GM21447 (cell line): Measurements from ENCODE around the gene RBM24.
"Not testable (repeated sequence)": the region's sequence is repeated elsewhere in the genome, so short reads cannot be mapped to it uniquely, and the experiment has no call there.

Source experiments
- ATAC-seq: cut with Tn5 transposase; IDR thresholded peaks from one replicate; pipeline ENCODE4 v1.9.1; 2021; ENCODE audit not compliant: unreplicated experiment

The RBM24 gene

DNA sequence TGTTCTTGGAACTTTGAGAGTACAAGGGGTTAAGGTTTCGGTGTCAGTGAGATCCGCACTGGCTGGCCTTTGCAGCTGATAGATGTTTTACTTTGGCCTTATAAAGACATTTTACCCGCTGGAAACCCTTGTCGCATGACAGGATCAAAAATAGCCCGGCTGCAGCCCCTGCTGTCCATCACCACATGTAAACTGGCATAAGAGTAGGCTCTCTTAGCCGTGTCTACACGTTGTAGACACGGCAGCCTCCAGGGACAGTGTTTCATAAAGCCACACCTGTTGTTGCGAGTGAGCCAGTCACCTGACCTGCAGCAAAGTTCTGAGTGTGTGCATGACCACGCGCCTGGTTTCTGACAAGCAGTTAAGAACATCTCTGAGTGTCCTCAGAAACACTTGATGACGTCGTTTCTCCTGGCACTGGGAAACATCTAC lies 8.5 kb downstream of the RBM24 start:
- ATAC-seq, result no peak

DNA sequence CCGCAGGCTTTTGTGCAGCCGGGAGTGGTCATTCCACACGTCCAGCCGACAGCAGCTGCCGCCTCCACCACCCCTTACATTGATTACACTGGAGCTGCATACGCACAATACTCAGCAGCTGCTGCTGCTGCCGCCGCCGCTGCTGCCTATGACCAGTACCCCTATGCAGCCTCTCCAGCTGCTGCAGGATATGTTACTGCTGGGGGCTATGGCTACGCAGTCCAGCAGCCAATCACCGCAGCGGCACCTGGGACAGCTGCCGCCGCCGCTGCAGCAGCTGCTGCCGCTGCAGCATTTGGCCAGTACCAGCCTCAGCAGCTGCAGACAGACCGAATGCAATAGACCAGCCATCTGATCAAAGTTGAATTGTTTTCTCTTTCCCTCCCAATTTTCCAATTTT lies 10.6 kb downstream of the RBM24 start:
- no peak for ATAC-seq

DNA sequence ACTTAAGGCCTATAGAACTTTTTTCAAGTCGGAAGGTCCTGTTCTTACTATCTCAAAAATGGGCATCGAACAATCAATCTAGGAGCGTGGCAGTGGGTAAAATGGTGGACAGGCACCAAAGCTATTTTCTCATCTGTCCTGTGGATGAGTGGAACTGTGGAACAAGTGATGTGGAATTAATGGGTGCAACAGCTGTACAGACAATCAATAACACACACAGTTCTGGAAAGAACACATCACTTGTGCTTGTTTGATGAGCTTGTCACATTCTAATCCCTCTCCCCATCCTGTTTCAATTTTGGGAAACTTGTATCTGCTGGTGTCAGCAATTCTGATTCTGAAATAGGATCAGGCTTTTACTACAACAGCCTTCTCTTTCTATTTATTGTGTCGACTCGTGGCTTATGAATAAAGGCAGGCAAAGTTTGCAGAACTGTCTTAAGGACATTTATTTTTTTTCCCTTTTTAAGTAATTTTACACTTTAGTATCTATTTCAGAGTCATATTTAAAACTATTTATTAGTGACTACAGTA lies 11.5 kb downstream of the RBM24 start:
- no peak for ATAC-seq

DNA sequence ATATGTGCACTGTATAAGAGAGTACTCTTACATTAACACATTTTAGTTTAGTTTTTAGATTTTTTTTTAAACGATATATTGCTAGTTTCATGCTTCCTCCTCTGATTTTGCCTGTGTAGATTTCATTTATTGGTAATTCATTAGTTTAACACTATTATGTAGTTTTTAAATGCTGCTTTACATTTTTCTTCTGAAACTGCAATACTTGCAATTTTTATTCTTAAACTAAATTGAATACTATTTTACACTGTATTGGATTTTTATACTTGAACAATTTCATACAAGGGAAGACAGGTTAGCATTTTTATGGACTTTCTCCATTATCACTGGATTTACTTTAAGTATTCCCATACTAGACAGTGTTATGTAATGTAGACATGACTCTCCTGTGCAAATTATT lies 12.2 kb downstream of the RBM24 start:
- ATAC-seq, result no peak

DNA sequence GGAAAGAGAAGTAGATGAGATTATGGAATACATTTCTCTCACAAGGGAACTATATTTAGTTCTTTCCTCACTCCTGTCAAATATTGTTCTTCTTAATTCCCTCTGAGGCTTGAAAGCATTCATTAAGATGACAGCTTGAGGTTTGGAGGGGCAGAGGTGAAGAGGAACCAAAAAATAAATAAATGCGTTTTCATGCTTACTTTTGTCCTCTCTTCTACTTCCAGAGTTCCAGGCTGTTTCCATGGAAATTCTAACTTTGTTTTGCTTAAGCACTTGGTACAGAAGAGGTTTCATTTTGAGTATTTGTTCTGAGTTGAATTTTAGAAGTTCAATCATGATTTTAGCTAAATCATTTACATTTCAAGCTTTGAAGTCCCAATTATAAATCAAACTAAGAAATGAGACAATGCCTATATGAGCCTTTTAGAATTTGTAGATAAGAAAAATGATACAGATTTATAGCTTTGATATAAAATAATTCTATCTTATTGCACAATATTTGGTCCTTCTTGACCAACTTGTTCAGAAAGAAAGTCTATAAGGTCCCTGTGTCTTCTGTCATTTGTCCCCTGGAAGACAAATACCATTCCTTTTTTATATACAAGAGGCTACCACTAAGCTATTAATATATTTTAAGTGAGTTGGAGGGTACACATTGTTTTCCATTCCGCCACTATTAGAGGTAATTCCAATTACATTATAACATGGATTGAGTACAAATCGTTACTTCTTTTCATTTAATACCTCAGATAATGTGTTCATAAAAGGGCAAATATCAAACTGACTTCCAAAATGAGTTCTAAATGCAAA lies 16.3 kb downstream of the RBM24 start:
- ATAC-seq, result no peak

DNA sequence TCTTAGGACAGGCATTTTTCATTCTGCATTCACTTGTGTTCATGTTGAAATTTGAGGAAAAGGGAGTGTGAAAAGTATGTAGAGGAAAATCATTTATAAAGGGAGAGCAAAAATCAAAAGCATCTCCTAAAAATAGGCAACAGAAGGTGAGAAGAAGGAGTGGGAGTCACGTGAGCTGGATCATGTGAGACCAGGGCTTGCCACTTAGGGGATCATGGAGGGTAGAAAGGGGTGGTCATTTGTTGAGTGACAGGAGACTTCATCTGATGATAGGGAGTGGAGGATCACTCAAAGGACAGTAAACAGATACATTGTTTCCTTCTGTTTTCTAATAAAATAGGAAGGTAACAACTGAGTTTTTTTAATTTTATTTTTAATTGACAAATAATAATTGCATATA lies 17.1 kb downstream of the RBM24 start:
- no peak for ATAC-seq

DNA sequence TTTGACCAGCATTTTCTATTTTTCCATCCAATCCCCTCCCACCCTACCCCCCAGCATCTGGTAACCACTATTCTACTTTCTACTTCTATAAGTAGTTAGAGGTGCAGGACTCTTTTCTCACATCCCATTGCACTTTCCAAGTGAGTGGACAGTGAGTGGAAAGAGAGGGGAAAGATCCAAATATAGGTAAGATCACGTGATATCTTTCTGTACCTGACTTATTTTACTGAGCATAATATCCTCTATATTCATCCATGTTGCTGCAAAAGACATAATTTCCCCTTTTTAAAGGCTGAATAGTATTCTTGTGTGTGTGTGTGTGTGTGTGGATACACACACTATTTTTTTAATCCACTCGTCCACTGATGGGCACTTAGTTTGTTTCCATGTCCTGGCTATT lies 18.1 kb downstream of the RBM24 start:
- ATAC-seq, result no peak

DNA sequence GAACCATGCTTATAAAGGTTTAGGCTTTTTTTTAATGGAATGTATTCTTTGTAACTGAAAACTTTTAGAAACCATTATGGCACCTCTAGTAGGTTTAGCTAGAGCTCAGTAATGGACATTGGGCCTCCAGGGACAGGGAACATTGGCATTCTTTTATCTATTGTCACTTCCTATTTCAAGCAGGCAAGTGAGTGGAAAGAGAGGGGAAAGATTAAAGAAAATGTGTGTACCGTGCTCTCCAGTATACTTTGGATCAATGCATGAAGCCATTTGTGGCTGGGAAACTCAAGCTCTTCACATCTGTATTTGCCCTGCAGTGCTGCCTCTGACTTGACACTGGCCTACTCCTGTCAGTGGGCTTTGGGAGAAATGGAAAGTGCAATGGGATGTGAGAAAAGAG lies 18.6 kb downstream of the RBM24 start:
- no peak for ATAC-seq

DNA sequence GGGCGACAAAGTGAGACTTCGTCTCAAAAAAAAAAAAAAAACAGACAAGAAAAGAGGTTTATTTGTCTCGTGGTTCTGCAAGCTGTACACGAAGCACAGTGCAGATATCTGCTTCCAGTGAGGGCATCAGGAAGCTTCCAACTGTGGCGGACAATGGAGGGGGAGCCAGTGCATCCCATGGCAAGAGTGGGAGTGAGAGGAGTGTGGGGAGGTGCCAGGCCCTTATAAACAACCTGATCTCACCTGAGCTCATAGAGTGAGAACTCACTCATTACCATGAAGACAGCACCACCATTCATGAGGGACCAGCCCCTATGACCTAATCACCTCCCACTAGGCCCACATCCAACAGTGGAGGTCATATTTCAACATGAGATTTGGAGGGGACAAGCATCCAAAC lies 19.5 kb downstream of the RBM24 start:
- no peak for ATAC-seq

DNA sequence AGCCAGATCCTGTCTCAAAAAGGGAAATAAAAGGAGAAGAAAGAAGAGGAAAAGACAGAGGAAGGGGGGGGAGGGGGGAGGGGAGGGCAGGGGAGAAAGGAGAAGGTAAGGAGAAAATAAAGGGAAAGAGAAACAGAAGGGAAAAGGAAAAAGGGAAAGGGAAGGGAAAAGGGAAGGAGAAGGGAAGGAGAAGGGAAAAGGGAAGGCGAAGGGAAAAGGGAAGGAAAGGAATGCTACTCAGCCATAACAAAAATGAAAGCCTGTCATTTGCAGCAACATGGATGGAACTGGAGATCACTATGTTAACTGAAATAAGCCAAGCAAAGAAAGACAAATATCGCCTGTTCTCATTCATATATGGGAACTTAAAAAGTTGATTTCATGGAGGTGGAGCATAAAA lies 22.3 kb downstream of the RBM24 start:
- no peak for ATAC-seq

DNA sequence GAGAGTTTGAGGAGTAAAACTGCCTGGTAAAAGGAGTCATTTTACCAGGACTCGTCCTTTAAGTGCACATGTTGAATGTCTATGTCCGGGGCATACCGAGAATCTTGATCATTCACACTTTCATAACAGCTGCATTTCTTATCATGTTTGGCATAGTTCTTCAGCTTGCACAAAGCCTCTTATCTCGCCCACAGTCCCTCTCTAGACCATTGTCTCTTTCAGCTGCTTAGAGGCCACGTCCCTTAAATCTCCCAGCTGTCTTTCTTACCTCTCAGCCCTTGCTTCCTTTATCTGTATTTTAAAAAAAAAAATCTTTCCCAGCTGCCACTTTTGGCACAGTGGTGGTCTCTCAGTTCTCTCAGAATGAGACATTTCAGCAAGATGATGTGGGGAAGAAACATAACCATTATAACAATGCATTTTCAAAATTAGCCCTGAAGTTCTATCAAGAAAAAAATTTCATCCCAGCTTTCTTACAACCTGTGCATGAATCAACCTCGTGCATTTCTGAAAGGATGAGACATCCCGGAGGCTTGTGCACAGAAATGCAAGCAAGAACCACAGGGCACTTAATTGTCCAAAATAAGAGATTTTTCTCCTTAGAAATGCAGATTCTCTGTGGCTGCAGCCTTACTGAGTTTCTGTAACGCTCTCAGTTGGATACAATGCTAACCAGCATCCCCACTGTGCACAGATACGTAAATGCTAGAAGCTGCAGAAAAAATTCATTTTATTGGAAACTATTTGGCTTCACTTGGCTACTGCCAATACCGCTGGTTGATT lies 24.2 kb downstream of the RBM24 start:
- no peak for ATAC-seq

DNA sequence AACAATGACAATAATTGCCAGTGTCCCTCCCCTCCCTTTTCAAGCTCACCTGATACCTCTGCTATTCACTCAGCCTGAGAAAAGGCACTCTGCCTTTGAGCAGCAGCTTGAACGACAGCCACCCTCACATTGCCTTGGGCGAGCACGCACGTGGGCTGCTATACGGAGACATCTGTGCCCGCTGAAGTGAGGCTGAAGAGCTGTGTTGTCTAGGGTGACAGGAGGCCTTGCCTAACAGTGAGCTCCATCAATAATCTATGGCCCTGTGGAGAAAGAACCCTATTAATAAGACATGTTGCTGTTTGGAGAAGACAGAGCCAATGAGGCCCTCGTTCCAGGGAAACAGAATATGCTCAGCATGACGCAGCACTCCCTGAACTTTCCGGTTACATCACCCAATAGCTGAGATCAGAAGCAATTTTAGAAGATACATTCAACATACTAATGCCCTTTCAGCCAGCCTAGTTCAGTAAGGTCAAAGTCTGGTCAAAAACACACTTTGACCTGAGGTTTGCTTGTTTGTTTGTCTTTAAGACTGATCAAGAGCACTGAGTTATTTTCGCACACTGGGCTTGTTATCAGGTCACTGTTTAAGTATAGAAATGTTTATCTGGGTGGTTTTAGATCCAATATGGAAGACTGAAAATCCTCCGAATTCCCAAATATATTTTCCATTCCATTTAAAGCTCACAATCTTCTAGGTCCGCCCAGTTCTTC lies 30.6 kb downstream of the RBM24 start:
- no peak for ATAC-seq

DNA sequence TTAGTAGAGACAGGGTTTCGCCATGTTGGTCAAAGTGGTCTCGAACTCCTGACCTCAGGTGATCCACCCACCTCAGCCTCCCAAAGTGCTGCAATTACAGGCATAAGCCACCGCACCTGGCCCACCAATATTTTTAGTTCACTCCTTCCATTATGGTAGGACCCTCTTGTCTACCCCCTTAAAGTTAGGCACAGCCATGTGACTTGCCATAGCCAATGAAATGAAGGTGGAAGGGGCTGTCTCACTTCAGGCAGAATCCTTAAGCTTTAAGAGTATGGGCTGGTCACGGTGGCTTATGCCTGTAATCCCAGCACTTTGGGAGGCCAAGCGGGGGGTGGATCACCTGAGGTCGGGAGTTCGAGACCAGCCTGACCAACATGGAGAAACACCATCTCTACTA lies 32.1 kb downstream of the RBM24 start:
- not testable (repeated sequence) for ATAC-seq

DNA sequence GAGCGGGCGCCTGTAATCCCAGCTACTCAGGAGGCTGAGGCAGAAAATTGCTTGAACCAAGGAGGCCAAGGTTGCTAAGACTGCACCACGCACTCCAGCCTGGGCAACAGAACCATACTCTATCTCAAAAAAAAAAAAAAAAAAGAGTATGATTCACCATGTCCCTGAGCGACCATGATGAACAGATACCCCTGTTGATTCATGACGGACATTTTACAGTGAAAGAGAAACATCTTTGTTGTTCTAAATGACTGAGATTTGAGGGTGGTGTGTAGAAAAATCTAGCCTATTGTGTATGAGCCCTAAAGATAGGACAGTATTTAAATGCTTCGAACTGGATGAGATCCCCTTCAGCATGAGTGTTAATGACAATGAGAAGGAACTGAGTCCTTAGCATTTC lies 32.8 kb downstream of the RBM24 start:
- no peak for ATAC-seq

DNA sequence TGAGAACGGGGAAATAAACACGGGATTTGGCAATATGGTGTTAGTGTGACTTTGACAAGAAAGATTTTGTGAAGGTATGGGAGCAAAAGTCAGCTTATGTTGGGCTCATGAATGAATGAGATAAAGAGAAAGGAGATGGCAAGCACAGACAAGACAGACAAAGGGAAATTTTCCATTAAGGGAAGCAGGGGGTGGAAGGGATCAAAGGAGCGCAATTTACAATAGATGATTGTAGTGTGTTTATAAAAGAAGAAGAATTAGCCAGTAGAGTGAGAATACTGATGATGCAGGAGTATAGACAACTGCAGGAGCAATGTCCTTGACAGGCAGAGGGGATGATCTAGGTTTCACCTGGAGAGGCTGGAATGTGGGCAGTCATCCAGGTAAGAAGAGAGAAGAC lies 34.1 kb downstream of the RBM24 start:
- ATAC-seq, result no peak

DNA sequence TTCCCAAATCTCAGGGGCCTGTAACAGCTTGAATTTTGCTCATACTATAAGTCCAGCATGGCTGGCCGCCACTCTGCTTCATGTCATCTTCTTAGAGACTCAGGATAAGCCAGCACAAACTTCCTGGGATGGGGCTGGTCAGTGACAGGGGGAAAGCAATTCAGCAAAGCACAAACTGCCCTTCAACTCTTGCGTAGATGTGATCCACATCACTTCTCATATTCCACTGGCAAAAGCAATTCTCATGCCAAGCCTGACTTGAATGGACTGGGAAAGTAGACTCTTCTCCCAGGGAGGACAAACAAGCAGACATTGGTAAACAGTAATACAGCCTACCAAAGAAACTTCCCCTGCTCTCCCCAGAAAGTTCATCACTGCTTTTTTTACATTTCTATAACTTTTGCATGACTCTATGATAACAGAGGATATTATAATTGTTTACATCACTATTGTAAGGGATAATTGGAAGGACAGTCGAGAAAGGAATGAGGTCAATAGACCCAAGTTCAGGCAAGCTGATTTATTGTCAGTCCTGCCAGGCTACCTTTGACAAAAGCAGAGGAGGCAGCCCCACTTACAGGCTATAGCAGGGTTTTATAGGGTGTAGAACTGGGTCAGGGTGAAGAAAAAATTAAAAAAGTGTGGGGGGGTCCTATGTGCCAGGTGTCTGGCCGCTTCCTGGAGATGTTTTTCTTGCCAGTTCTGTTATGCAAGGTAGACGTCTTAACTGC lies 37.4 kb downstream of the RBM24 start:
- ATAC-seq, result no peak

DNA sequence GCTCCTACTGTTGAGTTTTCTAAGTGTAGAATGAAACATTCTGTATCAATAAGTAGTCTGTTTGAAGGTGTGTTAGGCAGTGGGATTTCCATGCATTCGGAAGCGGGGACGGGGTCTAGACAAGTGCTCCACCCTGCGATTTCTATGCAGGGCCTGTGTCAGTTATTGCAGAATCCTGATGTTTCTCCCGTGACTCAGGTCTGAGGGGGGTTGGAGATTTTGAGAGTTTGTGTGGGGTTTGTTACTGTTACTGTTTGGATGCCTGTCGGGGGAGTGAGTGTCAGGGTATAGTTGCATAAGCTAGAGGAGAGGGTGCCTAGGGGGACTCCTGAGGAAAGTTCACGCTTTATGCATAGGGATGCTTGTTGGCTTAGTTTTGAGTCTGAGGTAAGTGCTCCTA lies 39.1 kb downstream of the RBM24 start:
- not testable (repeated sequence) for ATAC-seq

DNA sequence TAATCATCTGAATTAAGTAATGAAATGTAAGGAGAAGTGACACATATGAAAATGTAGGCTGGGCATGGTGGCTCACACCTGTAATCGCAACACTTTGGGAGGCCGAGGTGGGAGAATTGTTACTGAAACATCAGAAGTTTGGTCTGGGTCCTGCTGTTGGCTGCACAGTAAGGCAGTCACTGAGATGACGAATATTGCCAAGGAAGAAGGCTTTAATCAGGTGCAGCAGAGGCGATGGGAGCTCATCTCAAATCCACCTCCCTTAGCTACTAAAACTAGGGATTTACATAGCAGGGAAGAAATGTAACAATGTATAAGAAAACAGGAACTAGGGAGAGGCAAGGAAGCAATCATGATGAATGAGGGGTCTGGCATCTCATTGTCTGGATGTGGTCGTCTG lies 50.1 kb downstream of the RBM24 start:
- ATAC-seq, result no peak

DNA sequence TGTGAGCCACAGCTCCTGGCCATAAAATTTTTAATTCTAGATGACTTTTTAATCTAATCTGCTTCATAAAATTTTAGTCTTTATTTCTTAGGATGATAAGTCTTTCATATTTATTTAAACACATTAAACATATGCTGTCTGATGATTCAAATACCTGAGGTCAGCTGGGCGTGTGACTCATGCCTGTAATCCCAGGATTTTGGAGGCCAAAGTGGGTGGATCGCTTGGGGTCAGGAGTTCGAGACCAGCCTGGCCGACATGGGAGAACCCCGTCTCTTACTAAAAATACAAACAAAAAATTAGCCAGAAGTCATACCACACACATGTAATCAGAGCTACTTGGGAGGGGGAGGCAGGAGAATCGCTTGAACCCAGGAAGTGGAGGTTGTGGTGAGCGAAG lies 53.1 kb downstream of the RBM24 start:
- ATAC-seq, result no peak

DNA sequence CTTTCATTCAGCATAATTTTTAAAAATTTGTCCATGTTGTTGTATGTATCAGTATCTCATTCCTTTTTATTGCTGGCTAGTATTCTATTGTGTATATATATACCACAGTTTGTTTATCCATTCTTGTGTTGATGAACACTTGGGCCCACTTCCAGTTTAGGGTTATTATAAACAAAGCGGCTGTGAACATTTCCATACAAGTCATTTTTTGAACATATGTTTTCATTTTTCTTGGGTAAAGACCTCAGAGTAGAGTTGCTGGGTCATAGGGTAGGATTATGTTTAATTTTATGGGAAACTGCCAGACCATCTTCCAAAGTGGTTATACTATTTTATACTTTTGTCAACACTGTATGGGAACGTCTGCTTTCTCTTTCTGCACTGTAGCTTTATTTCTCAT lies 55.3 kb downstream of the RBM24 start:
- ATAC-seq, result no peak

DNA sequence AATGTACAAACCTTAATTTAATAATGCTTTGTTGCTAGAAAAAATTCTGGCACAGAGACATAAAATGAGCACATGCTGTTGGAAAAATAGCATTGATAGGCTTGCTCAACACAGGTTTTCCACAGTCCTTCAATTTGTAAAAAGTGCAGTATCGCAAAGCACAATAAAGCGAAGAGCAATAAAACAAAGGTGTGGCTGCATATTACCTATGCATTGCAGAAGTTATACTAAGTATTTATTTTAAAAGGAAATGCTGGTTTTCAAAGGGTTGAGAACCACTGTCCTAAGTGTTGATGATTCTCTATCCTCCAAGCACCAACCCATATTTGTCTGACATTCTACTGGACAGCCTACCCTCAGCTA lies 58.1 kb downstream of the RBM24 start:
- no peak for ATAC-seq
